HG03103 (cell line): ENCODE data around the gene CCDC172.

Experiments used
- ATAC-seq: cut with Tn5 transposase; IDR thresholded peaks from one replicate; pipeline ENCODE4 v1.9.1; 2021; ENCODE audit warnings: low read depth; ENCODE audit not compliant: unreplicated experiment

Gene CCDC172

DNA sequence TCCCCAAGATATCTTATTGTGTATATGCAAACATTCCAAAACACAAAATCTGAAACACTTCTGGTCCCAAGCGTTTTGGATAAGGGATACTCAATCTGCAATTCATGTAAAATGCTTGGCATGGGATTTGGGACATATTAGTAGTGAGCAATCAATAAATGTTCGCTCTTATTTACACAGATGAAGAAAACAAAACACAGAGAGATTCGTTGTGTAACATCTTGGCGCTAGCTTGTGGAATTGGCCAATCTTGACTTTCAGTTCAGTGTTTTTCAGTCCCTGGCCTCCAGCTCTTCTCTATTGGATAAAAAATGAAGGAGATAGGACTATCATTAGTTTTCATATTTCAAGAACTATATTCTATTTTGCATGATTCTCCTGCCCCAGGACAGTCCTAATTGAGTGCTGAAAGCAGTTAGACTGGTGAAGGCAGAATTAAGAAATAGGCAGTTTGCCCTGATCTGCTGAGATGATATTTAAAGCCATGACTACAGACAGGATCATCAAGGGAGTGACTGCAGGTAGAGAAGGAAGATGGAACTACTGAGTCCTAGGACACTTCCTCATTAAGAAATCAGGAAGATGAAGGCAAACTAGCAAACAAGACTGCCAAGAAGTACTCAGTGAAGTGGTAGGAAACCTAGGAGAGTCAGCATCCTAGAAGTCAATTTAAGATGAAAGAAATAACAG, 105.2 kb downstream of the CCDC172 start:
- no peak for ATAC-seq
